GM18507 (cell line): ENCODE measurements around the gene ARHGAP12.

Experiments
- DNase-seq: peaks from one replicate; pipeline ENCODE4 v3.0.0; 2011; ENCODE audit warnings: low read depth; ENCODE audit not compliant: insufficient read length; ENCODE audit errors: extremely low spot score
- FAIRE-seq: peaks from 2 replicates; lab custom pipeline; 2011; peaks lifted over from hg19 to GRCh38; lab: Jason Lieb, UNC

ARHGAP12 gene

GRCh38 chr10:31757386-31757791 lies 171.2 kb downstream of the ARHGAP12 start:
- no peak for FAIRE-seq
- DNase-seq: no peak

- DNase-seq (no peak), FAIRE-seq (no peak)
Measured at GRCh38 chr10:31756729-31757110, 171.9 kb downstream of the ARHGAP12 start.

- DNase-seq (no peak), FAIRE-seq (no peak)
Measured at GRCh38 chr10:31756101-31756728, 172.4 kb downstream of the ARHGAP12 start.
